Spinal cord (tissue), 10 donors: ENCODE data around the gene RBM44. TPM values are rescaled to one million over a fixed set of nuclear protein-coding genes. Genes with fewer than 3 reads are reported as not detected.

Experiments
- DNase-seq, 6 donors: peaks; one replicate each; pipeline versions ENCODE4 v3.0.0 to v3.0.0-alpha.2; 2013 to 2015; ENCODE audit warnings: low spot score in 6 of 6, low read depth in 4 of 6
- H3K27ac ChIP-seq: one replicate; pipeline ENCODE4 v1.5.1; 2013; ENCODE audit warnings: low read depth, low read length, control low read depth
- H3K27me3 ChIP-seq: one replicate; pipeline ENCODE4 v1.6.1; 2013; ENCODE audit warnings: low read length; ENCODE audit not compliant: control insufficient read depth, insufficient read depth
- H3K36me3 ChIP-seq: one replicate; pipeline ENCODE4 v1.6.1; 2013; ENCODE audit warnings: low read length; ENCODE audit not compliant: control insufficient read depth, insufficient read depth
- H3K4me1 ChIP-seq: one replicate; pipeline ENCODE4 v1.6.1; 2013; ENCODE audit warnings: low read length; ENCODE audit not compliant: control insufficient read depth, insufficient read depth
- H3K4me3 ChIP-seq: one replicate; pipeline ENCODE4 v1.5.1; 2013; ENCODE audit warnings: low read depth, low read length, control low read depth
- H3K9me3 ChIP-seq: one replicate; pipeline ENCODE4 v1.6.1; 2013; ENCODE audit warnings: low read length; ENCODE audit not compliant: control insufficient read depth, insufficient read depth
- WGBS: methylation state at CpG from one replicate; pipeline ENCODE4 v1.1.5; 2013; ENCODE audit warnings: missing lambda C conversion rate; ENCODE audit not compliant: insufficient coverage; 5-methylcytosine and 5-hydroxymethylcytosine counted together
- polyA plus RNA-seq, 2 donors: library from polyadenylated mRNA; unstranded; fragments of 120-200 nt; gene quantifications; one replicate each; pipeline ENCODE4 v1.2.1, GENCODE V29; 2013; ENCODE audit not compliant: insufficient read length in 2 of 2
- total RNA-seq, 2 donors: library from RNA; depleted of rRNA in 1 of 2; stranded (reverse); fragments of 120-200 nt in 1 of 2; fragments of >200 nt in 1 of 2; gene quantifications; one replicate each; pipeline versions ENCODE4 v1.2.3 to v1.2.4, GENCODE V29; 2013 to 2014
- donor health status: healthy.

RBM44 gene
- total and polyA plus RNA-seq, 4 donors, result 0.59 to 1.5 (median 0.88) TPM

DNA sequence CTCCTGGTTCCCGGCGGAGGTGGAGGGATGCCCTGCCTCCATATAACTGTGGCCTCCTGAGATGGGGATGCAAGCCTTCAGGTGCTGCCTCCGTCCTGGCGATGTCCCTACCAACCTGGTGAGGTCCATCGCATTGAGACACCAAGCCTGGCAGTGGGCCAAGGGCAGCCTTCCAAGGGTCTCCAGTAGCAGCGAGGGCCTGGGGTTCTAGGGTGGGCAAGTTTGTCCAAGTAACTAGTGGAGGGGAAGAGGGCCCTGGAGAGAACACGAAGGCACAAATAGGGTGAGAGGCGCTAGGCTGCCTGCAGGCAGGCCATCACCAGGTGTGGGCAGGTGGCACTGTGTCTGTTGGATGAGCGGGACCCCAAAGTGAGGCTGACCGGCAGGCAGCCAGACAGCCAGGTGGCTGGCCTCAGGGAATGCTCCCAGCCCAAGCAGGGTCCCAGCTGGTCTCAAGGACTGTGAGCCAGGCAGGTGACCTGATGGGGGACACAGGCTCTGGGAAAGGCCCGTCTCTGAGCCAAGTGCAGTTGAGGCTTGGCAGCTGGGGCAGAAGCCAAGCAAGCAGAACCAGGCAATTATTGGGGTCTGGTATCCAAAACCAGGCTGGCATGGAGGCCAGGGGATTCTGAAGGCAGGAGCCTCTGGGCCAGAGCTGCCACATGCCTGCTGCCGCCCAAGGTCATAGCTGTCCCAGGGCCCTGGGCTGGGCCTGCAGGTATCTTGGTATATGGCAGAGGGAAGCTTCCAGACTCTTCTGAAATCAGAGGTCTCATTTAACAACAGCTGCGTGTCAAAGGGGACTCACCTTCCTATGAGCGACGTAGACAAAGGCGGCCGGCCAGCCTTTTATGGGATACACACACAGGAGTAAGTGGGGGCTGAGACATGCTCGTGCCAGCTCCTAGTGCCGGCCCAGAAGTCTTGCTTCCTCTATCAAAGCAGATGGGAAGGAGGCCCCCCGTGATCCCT, 84.2 kb downstream of the RBM44 start:
- WGBS, result 84% methylated on average over 19 of the region's 20 CpGs
- Histone ChIP-seq H3K4me1 (peaks cover 60% of the 10 kb centered on the region), H3K36me3 (peaks cover 47% of the 10 kb centered on the region), H3K27ac (no peak overlapping the region), H3K4me3 (no peak overlapping the region), H3K27me3 (no peaks in the 10 kb centered on the region), H3K9me3 (no peaks in the 10 kb centered on the region)
- no peak for DNase-seq

DNA sequence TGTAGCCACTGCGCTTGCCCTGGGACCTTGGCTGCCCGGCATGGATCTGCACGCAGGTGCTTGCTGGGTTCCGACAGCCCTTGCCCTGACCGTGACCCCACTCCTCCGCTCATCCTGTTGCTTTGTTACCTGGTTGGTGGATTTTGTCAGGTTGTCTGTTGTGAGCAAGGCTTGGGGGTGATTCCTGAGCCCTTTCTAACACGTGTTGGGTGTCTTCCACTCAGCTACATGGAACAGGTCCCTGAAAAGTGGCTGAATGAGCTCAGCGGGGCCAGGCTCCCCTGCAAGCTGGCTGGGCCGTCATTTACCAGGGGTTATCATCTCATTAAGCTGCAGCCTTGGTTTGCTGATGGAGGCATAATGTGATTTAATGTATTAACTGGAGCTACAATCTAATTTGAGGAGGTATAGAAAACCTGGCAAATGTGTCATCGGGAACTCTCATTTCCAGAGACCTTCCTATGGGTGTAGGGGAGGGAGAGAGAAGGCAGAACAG, 85.4 kb downstream of the RBM44 start:
- H3K36me3 ChIP-seq, result peaks cover 40% of the 10 kb centered on the region
- peak in 1 of 6 donors; percentile 32 for DNase-seq
- no peaks in the 10 kb centered on the region for H3K9me3 ChIP-seq
- peak overlapping the region; percentile 69 for H3K27ac ChIP-seq
- H3K4me3 ChIP-seq, result no peak overlapping the region
- H3K4me1 ChIP-seq, result peaks cover 48% of the 10 kb centered on the region
- no peaks in the 10 kb centered on the region for H3K27me3 ChIP-seq
- 88% methylated on average over 8 of the region's 10 CpGs for WGBS

DNA sequence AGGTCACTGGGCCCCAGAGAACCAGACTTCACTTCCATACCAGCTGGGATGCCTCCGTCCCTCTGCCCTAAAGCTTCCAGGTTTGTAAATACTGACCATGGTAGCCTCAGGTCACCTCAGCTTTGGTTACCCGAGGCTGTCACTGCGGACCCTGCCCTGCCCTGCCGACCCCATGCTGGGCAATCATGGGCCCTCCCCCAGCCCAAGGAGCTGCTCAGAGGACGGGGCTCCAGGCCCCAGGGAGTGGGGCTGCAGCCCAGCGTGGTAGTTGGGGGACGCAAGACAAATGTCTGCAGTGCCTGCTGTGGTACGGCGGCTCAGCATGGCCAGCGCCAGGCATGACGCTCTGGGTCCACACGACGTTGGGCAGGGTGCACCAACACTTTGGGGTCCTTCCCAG, 86.1 kb downstream of the RBM44 start:
- Histone ChIP-seq H3K36me3 (peaks cover 40% of the 10 kb centered on the region), H3K27ac (peak overlapping the region; percentile 69), H3K9me3 (no peaks in the 10 kb centered on the region), H3K4me3 (no peak overlapping the region), H3K27me3 (no peaks in the 10 kb centered on the region), H3K4me1 (peaks cover 45% of the 10 kb centered on the region)
- WGBS, result 69% methylated on average over 13 of the region's 13 CpGs
- DNase-seq, result no peak

DNA sequence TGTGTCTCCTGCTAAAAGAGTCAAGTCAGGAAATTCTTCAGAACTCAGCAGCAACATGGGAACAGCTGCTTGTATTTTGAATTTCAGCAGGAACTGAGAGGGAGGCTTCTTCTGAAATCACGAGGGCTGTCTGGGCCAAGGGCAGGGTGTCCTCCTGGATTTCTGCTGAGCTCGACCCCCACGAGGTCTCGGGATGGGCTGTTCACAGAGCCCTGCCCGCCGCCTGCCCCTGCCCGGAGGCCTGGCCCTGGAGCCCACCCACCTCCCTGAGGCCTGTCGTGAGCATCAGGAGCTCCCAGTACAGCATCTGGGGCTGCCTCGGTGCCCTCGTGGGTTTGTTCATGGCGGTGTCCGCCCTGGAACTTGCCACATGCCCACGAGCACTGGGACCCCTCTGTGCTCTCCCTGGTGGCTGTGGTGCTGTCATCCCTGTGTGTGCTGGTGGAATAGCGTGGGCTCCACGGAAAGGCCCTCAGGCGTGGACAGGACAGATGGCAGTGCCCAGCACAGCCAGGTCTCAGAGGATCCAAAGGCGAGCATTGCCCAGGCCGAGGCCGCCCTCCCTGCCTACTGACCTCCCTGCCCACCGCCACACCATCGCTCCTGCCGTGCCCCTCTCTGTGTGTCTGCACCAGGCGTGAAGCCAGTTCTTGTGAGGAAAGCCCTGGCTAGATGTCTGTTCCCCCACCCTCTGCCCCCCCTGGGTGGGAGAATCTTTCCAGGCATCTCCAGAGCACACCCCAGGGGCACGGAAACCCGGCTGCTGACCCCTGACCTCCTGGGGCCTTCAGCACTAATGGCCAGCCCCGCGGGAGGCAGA, 86.7 kb downstream of the RBM44 start:
- 78% methylated on average over 17 of the region's 27 CpGs for WGBS
- H3K4me3 ChIP-seq, result no peak overlapping the region
- H3K4me1 ChIP-seq, result peaks cover 45% of the 10 kb centered on the region
- no peaks in the 10 kb centered on the region for H3K27me3 ChIP-seq
- H3K9me3 ChIP-seq, result no peaks in the 10 kb centered on the region
- DNase-seq, result peak in 1 of 6 donors; percentile 55
- H3K27ac ChIP-seq, result peak overlapping the region; percentile 69
- H3K36me3 ChIP-seq, result peaks cover 39% of the 10 kb centered on the region

DNA sequence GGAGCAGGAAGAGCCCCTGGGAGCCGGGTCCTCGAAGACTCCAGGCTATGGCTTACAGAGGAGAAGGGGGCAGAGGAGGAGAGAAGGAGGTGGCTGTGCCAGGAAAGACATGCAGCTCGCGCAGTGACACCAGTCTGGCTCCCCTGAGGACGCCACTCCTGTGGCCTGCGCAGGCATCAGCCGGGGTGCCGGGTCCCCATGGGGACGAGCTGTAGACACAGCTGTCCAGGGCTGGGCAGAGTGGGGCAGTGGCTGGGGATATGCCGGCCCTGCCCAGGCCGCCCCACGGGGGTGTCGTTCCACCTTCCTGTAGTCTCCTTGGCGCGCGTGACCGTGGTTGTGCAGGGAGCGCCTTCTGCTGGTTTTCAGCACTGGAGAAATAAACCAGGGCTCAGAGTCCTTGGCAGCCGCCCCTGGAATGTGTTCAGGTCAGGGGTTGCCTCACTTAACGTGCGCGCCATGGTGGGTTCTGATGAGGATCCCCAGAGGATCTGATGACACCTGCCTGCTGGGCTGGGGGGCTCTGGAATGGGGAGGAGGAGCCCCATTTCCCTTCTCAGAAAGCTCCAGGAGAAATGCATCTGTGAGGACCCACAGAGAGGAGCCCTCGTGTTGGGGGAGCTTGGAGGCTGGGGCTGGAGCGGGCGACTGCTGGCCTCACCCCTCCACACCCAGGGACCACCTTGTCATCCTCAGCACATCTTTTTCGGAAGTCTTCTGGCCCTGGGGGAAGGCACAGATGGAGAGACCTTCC, 87.5 kb downstream of the RBM44 start:
- Histone ChIP-seq H3K4me1 (peaks cover 45% of the 10 kb centered on the region), H3K27ac (peak overlapping the region; percentile 69), H3K9me3 (no peaks in the 10 kb centered on the region), H3K36me3 (peaks cover 35% of the 10 kb centered on the region), H3K27me3 (no peaks in the 10 kb centered on the region), H3K4me3 (no peak overlapping the region)
- DNase-seq, result peak in 1 of 6 donors; percentile 58
- 73% methylated on average over 23 of the region's 26 CpGs for WGBS

DNA sequence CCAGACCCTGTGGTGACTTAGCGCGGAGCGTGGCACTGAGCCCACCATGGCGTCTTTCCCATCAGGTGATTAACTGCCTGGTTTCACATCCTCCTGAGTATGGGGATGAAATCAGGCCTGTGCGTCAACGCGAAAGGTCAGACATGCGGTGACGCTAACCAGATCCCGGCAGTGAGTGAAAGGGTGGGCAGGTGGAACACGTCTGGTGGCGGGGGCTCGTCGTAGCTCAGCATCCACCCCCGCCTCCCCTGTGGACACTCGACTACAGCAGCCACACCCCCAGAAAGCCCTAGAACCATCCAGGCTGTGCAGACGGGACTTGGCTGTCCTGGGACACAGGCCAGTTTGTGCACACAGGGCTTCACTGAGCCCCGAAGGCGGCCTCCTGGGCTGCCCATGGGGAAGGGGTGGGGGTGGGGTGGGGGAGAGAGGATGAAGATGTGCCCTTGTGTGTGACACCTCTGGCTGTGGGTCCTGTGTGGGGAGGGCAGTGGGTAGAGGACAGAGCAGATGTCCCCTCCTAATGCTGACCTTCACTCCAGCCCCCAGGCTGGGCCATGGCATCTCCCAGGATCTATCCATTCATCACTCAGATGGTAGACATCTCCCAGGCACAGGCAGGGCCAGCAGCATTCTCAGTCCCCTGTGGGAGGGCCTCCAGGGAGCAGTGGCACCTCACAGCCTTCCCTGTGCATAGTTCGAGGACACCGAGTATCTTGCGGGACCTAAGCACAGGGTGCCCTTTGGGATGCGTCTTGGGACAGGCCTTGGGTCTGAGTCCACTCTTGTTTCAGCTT, 88.3 kb downstream of the RBM44 start:
- Histone ChIP-seq H3K36me3 (peaks cover 35% of the 10 kb centered on the region), H3K27me3 (no peaks in the 10 kb centered on the region), H3K27ac (peak overlapping the region; percentile 69), H3K4me1 (peaks cover 45% of the 10 kb centered on the region), H3K9me3 (no peaks in the 10 kb centered on the region), H3K4me3 (no peak overlapping the region)
- peak in 2 of 6 donors; percentile 26 to 43 for DNase-seq
- 55% methylated on average over 23 of the region's 23 CpGs for WGBS

DNA sequence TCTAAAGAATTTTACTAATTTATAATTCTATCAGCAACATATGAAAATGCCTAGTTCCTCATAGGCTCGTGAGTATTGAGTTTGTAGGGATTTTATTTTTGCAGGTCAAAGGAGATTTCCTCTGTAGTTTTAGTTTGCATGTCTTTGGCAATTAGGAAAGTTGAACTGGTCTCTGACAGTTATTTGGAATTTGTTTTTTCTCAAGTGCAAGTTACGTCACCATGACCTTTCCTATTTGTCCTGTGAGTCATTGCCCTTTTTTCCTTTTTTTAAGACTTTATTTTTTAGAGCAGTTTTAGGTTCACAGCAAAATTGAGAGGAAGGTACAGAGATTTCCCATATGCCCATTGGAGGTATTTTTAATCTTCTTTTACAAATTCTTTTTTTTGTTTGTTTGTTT, 89.8 kb downstream of the RBM44 start:
- Histone ChIP-seq H3K4me3 (no peak overlapping the region), H3K36me3 (peaks cover 24% of the 10 kb centered on the region), H3K27me3 (no peaks in the 10 kb centered on the region), H3K9me3 (no peaks in the 10 kb centered on the region), H3K4me1 (peaks cover 38% of the 10 kb centered on the region), H3K27ac (no peak overlapping the region)
- no peak for DNase-seq
- no CpG with 5 or more reads among the region's 2 CpGs for WGBS

DNA sequence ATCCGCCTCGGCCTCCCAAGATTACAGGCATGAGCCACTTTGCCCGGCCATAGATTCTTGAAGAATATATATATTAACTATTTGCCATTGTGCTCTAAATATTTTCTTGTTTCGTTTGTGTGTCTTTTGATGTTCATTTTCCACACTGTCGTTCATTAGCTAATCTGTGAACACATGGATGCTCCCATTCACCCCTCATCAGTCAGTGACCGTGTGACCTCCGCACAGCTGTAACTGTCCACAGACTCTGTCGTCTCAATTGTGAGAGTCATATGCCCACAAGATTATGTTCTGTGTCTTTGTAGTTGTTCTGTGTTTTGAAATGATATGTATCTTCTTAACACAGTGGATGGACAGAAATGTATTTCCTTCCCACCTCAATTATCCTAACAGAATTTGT, 90.4 kb downstream of the RBM44 start:
- H3K36me3 ChIP-seq, result peaks cover 21% of the 10 kb centered on the region
- H3K27me3 ChIP-seq, result no peaks in the 10 kb centered on the region
- no peak overlapping the region for H3K27ac ChIP-seq
- no peak overlapping the region for H3K4me3 ChIP-seq
- H3K4me1 ChIP-seq, result peaks cover 36% of the 10 kb centered on the region
- no peak for DNase-seq
- WGBS, result no CpG with 5 or more reads among the region's 8 CpGs
- H3K9me3 ChIP-seq, result no peaks in the 10 kb centered on the region
